Activated naive CD4-positive, alpha-beta T cell treated with anti-CD3 and anti-CD28 coated beads, Interleukin-2, amount 50 U/mL, for 72 hours (primary cell): Measurements from ENCODE around the gene MAGEA11. TPM values are rescaled to one million over a fixed set of nuclear protein-coding genes. Genes with fewer than 3 reads are reported as not detected.
A peak's percentile ranks its signal among the peaks of the same experiment; 100 is the strongest.
"Not testable (repeated sequence)": the region's sequence is repeated elsewhere in the genome, so short reads cannot be mapped to it uniquely, and the experiment has no call there.

Experiments used
- ATAC-seq, 2 donors: fragments of 150-1000 bp; cut with Tn5 transposase; 2 replicates each; pipeline ENCODE4 v1.10.0; 2021; ENCODE audit warnings: mild to moderate bottlenecking in 2 of 2, moderate library complexity in 2 of 2
- DNase-seq, 2 donors: peaks; one replicate each; pipeline ENCODE4 v3.0.0; 2021 to 2022; ENCODE audit warnings: low spot score in 2 of 2
- H3K27ac Mint-ChIP-seq, 2 donors: one replicate each; pipeline ENCODE4 v1.8.0; 2022; ENCODE audit warnings: mild to moderate bottlenecking in 2 of 2, mixed read lengths in 2 of 2
- H3K36me3 Mint-ChIP-seq, 2 donors: one replicate each; pipeline ENCODE4 v1.8.0; 2022; ENCODE audit warnings: mixed read lengths in 2 of 2
- H3K9me3 Mint-ChIP-seq, 2 donors: one replicate each; pipeline ENCODE4 v1.8.0; 2022; ENCODE audit warnings: mixed read lengths in 2 of 2
- total RNA-seq, 2 donors: library from RNA; stranded (reverse); gene quantifications; one replicate each; pipeline ENCODE4 v1.2.3, GENCODE V29; 2022

Gene MAGEA11
- total RNA-seq, 2 donors from 2014 or later: not detected

DNA sequence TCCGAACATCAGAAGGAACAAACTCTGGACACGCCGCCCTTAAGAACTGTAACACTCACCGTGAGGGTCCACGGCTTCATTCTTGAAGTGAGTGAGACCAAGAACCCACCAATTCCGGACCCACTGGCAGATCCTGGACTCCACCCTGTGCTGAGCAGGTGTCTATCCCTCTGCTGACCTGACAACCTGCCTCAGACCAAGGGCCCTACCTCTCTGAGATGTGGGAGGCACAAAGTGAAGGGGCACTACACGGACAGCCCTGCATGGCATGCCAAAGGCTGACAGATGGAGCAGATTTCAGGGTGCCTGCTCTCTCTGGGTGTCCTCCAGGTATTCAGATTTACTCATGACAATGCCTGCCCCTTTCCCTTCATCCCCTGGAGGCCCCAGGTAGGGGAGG is 48.0 kb downstream of the MAGEA11 start:
- Mint-ChIP-seq H3K9me3 (no peaks in the 10 kb centered on the region), H3K27ac (no peak overlapping the region), H3K36me3 (no peaks in the 10 kb centered on the region)
- DNase-seq (no peak), ATAC-seq (no peak)

DNA sequence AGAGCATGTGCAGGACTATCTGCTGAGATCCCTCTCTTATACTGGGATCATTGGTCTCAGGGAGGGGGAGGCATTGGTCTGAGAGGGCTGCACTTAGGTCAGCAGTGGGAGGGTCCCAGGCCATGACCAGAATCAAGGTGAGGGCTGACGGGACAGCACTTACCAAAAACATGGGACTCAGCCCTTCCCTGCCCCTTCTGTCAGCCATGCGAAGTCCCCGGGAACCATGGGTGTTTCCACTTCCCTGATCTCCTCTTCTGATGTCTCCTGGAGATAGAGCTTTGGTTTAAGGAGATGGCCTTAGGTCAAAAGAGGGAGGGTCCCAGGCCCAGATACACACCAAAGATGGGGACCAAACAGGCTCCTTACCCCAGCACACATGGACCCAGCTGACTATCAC is 49.1 kb downstream of the MAGEA11 start:
- DNase-seq: no peak
- ATAC-seq: no peak
- H3K27ac Mint-ChIP-seq: no peak overlapping the region
- H3K36me3 Mint-ChIP-seq: no peaks in the 10 kb centered on the region
- no peaks in the 10 kb centered on the region for H3K9me3 Mint-ChIP-seq

DNA sequence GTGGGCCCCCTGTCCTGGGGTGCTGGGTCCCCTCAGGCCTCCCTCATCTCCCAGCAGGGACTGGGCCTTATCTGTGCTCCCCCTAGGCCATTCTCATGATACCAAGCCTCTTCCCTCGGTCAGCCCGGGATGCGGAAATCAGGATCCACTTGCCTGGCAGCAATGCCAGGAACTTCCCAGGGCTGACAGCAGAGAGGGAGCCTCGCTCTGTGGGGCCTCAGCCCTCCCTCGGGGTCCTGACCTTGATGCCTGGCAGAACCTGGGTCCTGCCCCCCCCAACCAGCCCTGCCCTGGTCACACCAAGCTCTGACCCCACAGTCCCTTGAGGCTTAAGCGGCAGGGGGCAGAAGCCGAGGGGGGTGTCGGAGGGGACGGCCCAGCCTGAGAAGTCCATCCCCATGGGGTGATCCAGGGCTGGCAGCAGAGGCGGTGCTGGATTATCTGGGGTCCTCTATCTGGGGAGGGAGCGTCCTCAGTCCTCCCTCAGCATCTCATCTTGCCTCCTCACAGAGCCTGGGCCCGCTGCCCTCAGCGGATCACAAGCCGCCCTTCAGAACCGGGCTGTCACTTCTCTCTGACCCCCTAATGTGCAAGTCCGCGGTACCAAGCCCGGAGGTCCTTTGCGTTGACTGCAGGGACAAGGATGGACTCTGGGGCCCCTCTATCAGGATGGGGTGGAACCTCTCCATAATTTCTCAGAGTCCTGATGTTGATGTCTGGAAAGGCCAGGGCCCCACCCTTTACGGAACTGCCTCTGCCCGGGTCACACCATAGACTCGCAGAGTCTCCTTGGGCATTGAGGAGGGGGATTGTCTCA is 50.2 kb downstream of the MAGEA11 start:
- H3K36me3 Mint-ChIP-seq, DNase-seq, H3K27ac Mint-ChIP-seq, H3K9me3 Mint-ChIP-seq, ATAC-seq: not testable (repeated sequence)

DNA sequence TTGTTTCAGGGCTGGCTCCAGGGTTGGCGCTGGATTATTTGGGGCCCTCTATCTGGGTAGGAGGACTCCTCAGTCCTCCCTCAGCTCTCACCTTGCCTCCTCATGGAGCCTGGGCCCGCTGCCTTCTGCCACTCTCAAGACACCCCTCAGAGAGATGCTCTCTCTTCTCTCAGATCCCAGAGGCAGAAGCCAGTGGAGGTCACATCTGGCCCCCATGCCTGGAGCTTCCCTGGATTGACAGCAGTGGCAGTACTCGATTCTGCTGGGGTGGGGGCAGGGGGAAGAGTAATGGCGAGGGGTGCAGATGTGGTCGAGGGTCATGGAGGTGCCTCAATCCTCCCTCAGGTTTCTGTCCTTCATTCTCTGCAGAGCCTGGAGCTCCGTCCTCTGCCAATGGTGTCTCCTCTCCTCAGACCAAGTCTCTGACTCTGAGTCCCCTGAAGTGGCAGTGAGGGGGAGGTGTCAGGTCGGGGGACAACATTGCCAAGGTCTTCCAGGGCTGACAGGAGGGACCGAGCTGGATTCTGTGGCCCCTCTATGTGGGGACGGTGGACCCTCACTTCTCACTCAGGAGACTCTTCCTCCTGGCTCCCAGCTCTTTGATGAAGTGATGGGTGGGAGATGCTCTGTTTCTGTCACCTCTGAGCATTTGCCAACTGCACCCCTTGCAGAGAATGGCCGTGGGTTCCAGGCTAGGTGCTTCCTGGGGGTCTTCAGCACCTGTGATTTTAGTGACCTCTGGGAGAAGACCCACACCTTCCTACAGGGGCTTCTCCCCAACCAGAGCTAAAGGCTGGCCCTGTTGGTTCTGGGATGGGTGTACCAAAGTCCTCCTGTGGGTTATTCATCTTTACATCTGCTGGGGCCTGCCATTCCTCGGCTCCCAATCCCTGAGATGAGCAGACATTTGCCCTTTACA is 51.1 kb downstream of the MAGEA11 start:
- no peak for ATAC-seq

More for the DNA sequence above, 51.1 kb downstream of the MAGEA11 start:
- DNase-seq: no peak
- H3K9me3 Mint-ChIP-seq: no peaks in the 10 kb centered on the region
- no peaks in the 10 kb centered on the region for H3K36me3 Mint-ChIP-seq
- peak overlapping the region in 1 of 2 donors; percentile 44 for H3K27ac Mint-ChIP-seq

Other genes with a start within 250 kb of the MAGEA11 start
- 10 to 100 TPM; 35.4 to 77.8 TPM for gene IDS, start 206.8 kb upstream of the MAGEA11 start, total RNA-seq
- gene EOLA1, start 171.0 kb upstream of the MAGEA11 start, total RNA-seq: 10 to 100 TPM; 13.6 to 50.9 TPM
- gene HSFX3, start 162.1 kb upstream of the MAGEA11 start, total RNA-seq: not detected
- gene MAGEA9B, start 124.6 kb upstream of the MAGEA11 start, total RNA-seq: not detected
- gene HSFX2, start 116.7 kb upstream of the MAGEA11 start, total RNA-seq: not detected
- gene TMEM185A, start 80.3 kb upstream of the MAGEA11 start, total RNA-seq: 10 to 100 TPM in 1 of 2 donors, 1 to 10 TPM in 1; 9.0 to 21.5 TPM
- under 1 TPM; 0.11 to 0.72 TPM for gene HSFX1, start 62.0 kb downstream of the MAGEA11 start, total RNA-seq
- not detected for gene MAGEA9, start 69.9 kb downstream of the MAGEA11 start, total RNA-seq
- gene MAGEA8, start 169.1 kb downstream of the MAGEA11 start, total RNA-seq: not detected
- gene HSFX4, start 217.5 kb downstream of the MAGEA11 start, total RNA-seq: not detected
- gene EOLA2, start 226.4 kb downstream of the MAGEA11 start, total RNA-seq: 10 to 100 TPM; 24.2 to 34.0 TPM